Naive thymus-derived CD4-positive, alpha-beta T cell (primary cell): ENCODE measurements around the gene CDC25C. TPM values are rescaled to one million over a fixed set of nuclear protein-coding genes. Genes with fewer than 3 reads are reported as not detected.
A peak's percentile ranks its signal among the peaks of the same experiment; 100 is the strongest.
"Not testable (repeated sequence)": the region's sequence is repeated elsewhere in the genome, so short reads cannot be mapped to it uniquely, and the experiment has no call there.

Experiments
- ATAC-seq: fragments of 150-1000 bp; cut with Tn5 transposase; 2 replicates; pipeline ENCODE4 v1.10.0; 2021; ENCODE audit warnings: mild to moderate bottlenecking, moderate library complexity
- CTCF ChIA-PET: fragments of 350-600 bp; sonication (Branson Sonifier 250); formaldehyde crosslinking; loops from one replicate; lab custom pipeline; 2021; ENCODE audit warnings: antibody characterized with exemption; lab: Charles Lee
- POLR2A ChIA-PET: fragments of 350-600 bp; sonication (Branson Sonifier 250); formaldehyde crosslinking; loops from one replicate; lab custom pipeline; 2021; ENCODE audit warnings: antibody characterized with exemption, inconsistent platforms; lab: Charles Lee
- DNase-seq, 9 donors: peaks; one replicate each; pipeline versions ENCODE4 v3.0.0 to v3.0.0-alpha.2; 2020 to 2022; ENCODE audit warnings: mixed read lengths in 1 of 9
- H3K27ac ChIP-seq: one replicate; pipeline ENCODE4 v1.7.0; 2013; ENCODE audit warnings: mild to moderate bottlenecking, low read depth, low read length, moderate library complexity
- H3K27me3 ChIP-seq, 2 donors: one replicate each; pipeline ENCODE4 v1.7.0; 2013; ENCODE audit warnings: low read length in 2 of 2, mild to moderate bottlenecking in 2 of 2, moderate library complexity in 2 of 2; ENCODE audit not compliant: control insufficient read depth in 2 of 2, insufficient read depth in 2 of 2
- H3K36me3 ChIP-seq, 3 experiments: 1 replicate in 2 of 3; 2 replicates in 1 of 3; pipeline ENCODE4 v1.7.0; 2013; ENCODE audit warnings: low read length in 3 of 3, mild to moderate bottlenecking in 3 of 3, moderate library complexity in 1 of 3; ENCODE audit not compliant: insufficient read depth in 3 of 3, control insufficient read depth in 2 of 3
- H3K4me1 ChIP-seq, 2 donors: one replicate each; pipeline ENCODE4 v1.7.0; 2013; ENCODE audit warnings: low read length in 2 of 2, mild to moderate bottlenecking in 2 of 2, moderate library complexity in 1 of 2; ENCODE audit not compliant: control insufficient read depth in 2 of 2, insufficient read depth in 2 of 2
- H3K4me3 ChIP-seq: 2 replicates; pipeline ENCODE4 v1.7.0; 2013; ENCODE audit warnings: mild to moderate bottlenecking, low read length
- H3K9me3 ChIP-seq, 3 experiments: 1 replicate in 2 of 3; 2 replicates in 1 of 3; pipeline ENCODE4 v1.7.0; 2013; ENCODE audit warnings: low read length in 3 of 3; ENCODE audit not compliant: control insufficient read depth in 2 of 3
- H3K27ac Mint-ChIP-seq, 9 donors: one replicate each; pipeline ENCODE4 v1.8.0; 2020 to 2022; ENCODE audit warnings: mixed read lengths in 9 of 9, mild to moderate bottlenecking in 8 of 9, moderate library complexity in 5 of 9, inconsistent platforms in 2 of 9
- H3K27me3 Mint-ChIP-seq, 5 donors: one replicate each; pipeline ENCODE4 v1.8.0; 2021 to 2022; ENCODE audit warnings: mixed read lengths in 5 of 5, mild to moderate bottlenecking in 1 of 5
- H3K36me3 Mint-ChIP-seq, 5 donors: one replicate each; pipeline ENCODE4 v1.8.0; 2020 to 2022; ENCODE audit warnings: mixed read lengths in 5 of 5, mild to moderate bottlenecking in 3 of 5, inconsistent platforms in 1 of 5
- H3K4me1 Mint-ChIP-seq, 7 donors: one replicate each; pipeline ENCODE4 v1.8.0; 2020 to 2022; ENCODE audit warnings: mixed read lengths in 7 of 7, mild to moderate bottlenecking in 3 of 7, inconsistent platforms in 1 of 7
- H3K4me3 Mint-ChIP-seq, 10 donors: one replicate each; pipeline ENCODE4 v1.8.0; 2020 to 2022; ENCODE audit warnings: mild to moderate bottlenecking in 10 of 10, mixed read lengths in 10 of 10, moderate library complexity in 6 of 10, inconsistent platforms in 2 of 10
- H3K9me3 Mint-ChIP-seq, 11 donors: one replicate each; pipeline ENCODE4 v1.8.0; 2020 to 2022; ENCODE audit warnings: mixed read lengths in 11 of 11, mild to moderate bottlenecking in 4 of 11, inconsistent platforms in 1 of 11, moderate library complexity in 1 of 11
- intact Hi-C, 2 donors: fragments of 100-400 bp; cut with micrococcal nuclease; formaldehyde crosslinking; loops; one replicate each; pipeline ENCODE4 v1.15.1; 2023
- polyA plus RNA-seq, 2 donors: library from polyadenylated mRNA; unstranded; fragments of 300-500 nt; fragmentation: Illumina TruSeq; gene quantifications; one replicate each; pipeline ENCODE4 v1.2.3, GENCODE V29; 2021
- total RNA-seq, 6 experiments: library from RNA in 5 of 6; stranded (reverse) in 5 of 6; gene quantifications; 1 replicate in 5 of 6; 2 replicates in 1 of 6; pipeline ENCODE4 v1.2.3 and lab custom pipeline; 2021 to 2026

Gene CDC25C
- total and polyA plus RNA-seq, 7 experiments from 2014 or later: 9.8 TPM; not detected in 6

GRCh38 chr5:138247800-138248199, 83.8 kb downstream of the CDC25C start:
- H3K4me3 ChIP-seq, H3K4me3 Mint-ChIP-seq, H3K36me3 ChIP-seq, ATAC-seq, H3K27me3 ChIP-seq, H3K36me3 Mint-ChIP-seq, H3K27ac Mint-ChIP-seq, POLR2A ChIA-PET, CTCF ChIA-PET, intact Hi-C loops, H3K9me3 Mint-ChIP-seq, H3K27ac ChIP-seq, H3K4me1 ChIP-seq, H3K4me1 Mint-ChIP-seq, H3K9me3 ChIP-seq, DNase-seq: not testable (repeated sequence)
- H3K27me3 Mint-ChIP-seq: peaks cover 14 to 23% (median 17%) of the 10 kb centered on the region in 5 donors

DNA sequence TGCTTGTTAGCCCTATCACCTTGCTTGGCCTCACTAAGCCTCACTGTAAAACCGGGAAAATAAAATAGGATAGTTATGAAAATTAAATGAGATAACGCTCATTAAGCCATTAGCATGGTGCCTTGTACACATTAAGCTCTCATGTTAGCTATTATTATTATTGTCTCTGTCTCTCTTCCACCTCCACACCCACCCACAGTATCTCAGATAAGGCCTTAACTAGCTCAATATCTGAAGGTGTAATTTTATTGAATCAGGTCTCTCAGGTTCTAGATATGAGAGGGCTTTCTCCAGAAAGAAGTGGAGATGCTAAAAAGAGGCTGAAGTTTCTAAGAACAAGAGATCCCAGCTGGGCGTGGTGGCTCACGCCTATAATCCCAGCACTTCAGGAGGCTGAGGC, 84.8 kb downstream of the CDC25C start:
- H3K4me3 Mint-ChIP-seq: no peak overlapping the region
- H3K4me1 ChIP-seq: no peaks in the 10 kb centered on the region
- no peaks in the 10 kb centered on the region for H3K36me3 ChIP-seq
- no peak overlapping the region for H3K4me3 ChIP-seq
- H3K4me1 Mint-ChIP-seq: peaks cover 0 to 6% (median 0%) of the 10 kb centered on the region in 7 donors
- DNase-seq (no peak), ATAC-seq (no peak)
- H3K27me3 Mint-ChIP-seq: peaks cover 14 to 33% (median 25%) of the 10 kb centered on the region in 5 donors
- no peaks in the 10 kb centered on the region for H3K9me3 Mint-ChIP-seq
- no peak overlapping the region for H3K27ac Mint-ChIP-seq
- no peaks in the 10 kb centered on the region for H3K36me3 Mint-ChIP-seq
- H3K27ac ChIP-seq: no peak overlapping the region
- H3K27me3 ChIP-seq: peaks cover 0 to 14% of the 10 kb centered on the region in 2 donors
- POLR2A ChIA-PET: no interaction called here
- H3K9me3 ChIP-seq: no peaks in the 10 kb centered on the region
- intact Hi-C loops: no loop called here
- CTCF ChIA-PET: no interaction called here

GRCh38 chr5:138246334-138246733, 85.3 kb downstream of the CDC25C start:
- ChIA-PET POLR2A (no interaction called here), CTCF (no interaction called here)
- Histone ChIP-seq H3K4me1 (no peaks in the 10 kb centered on the region), H3K9me3 (no peaks in the 10 kb centered on the region), H3K4me3 (no peak overlapping the region), H3K36me3 (no peaks in the 10 kb centered on the region), H3K27ac (no peak overlapping the region), H3K27me3 (peaks cover 0 to 18% of the 10 kb centered on the region in 2 donors)
- H3K4me3 Mint-ChIP-seq: no peak overlapping the region
- no peak overlapping the region for H3K27ac Mint-ChIP-seq
- peaks cover 0 to 10% (median 4%) of the 10 kb centered on the region in 7 donors for H3K4me1 Mint-ChIP-seq
- no peaks in the 10 kb centered on the region for H3K36me3 Mint-ChIP-seq
- H3K9me3 Mint-ChIP-seq: no peaks in the 10 kb centered on the region
- peaks cover 16 to 36% (median 28%) of the 10 kb centered on the region in 5 donors for H3K27me3 Mint-ChIP-seq
- intact Hi-C loops: no loop called here
- no peak for DNase-seq
- ATAC-seq: no peak

DNA sequence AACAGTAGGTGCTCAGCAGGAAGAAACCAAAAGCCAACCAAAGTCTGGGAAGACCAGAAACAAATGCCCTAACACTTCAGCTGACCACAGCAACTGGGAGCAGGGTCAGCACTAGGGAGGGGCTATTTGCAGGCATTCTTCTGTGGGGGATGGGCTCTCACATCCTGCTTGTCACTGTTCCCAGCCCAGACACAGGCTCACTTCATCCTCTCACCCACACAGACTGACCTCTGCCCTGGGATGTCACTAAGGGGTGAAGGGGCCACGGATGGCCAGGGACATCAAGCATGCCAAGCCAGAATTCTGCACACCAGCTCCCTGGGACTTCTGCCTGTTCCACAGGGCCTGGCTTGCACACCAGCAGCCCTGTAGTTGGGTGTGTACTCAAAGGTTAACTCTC, 85.9 kb downstream of the CDC25C start:
- ATAC-seq (no peak), DNase-seq (no peak)
- Histone ChIP-seq H3K4me1 (no peaks in the 10 kb centered on the region), H3K36me3 (no peaks in the 10 kb centered on the region), H3K9me3 (no peaks in the 10 kb centered on the region), H3K4me3 (no peak overlapping the region), H3K27ac (no peak overlapping the region), H3K27me3 (peaks cover 0 to 23% of the 10 kb centered on the region in 2 donors)
- POLR2A ChIA-PET: no interaction called here
- peaks cover 22 to 42% (median 34%) of the 10 kb centered on the region in 5 donors for H3K27me3 Mint-ChIP-seq
- no peaks in the 10 kb centered on the region for H3K36me3 Mint-ChIP-seq
- intact Hi-C loops: no loop called here
- CTCF ChIA-PET: no interaction called here
- no peaks in the 10 kb centered on the region for H3K9me3 Mint-ChIP-seq
- no peak overlapping the region for H3K4me3 Mint-ChIP-seq
- no peak overlapping the region for H3K27ac Mint-ChIP-seq
- peaks cover 3 to 16% (median 9%) of the 10 kb centered on the region in 7 donors for H3K4me1 Mint-ChIP-seq

DNA sequence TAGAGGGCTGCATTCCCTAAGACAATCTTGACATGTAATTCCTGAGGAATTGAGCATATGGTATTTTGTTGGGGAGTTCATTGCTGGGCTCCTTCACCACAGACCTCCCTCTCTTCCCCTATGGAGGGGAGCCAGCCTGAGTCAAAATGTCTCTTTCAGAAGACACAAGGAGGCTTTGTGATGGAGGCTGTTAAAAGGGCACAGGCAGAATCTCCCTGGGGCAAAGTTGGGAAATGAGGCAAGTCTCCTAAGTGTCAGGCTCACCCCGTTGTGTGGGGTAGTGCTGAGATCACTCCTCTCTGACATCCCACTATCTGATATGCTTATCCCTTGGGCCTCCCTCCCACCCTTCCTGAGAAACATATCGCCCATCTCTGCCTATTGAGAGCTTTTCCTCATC, 87.8 kb downstream of the CDC25C start:
- POLR2A ChIA-PET: no interaction called here

GRCh38 chr5:138241688-138242571, 89.7 kb downstream of the CDC25C start:
- H3K27ac Mint-ChIP-seq: no peak overlapping the region
- ATAC-seq (peak; percentile 79), DNase-seq (peak in 5 of 9 donors; percentile 3 to 14 (median 8))
- Histone ChIP-seq H3K27ac (no peak overlapping the region), H3K36me3 (no peaks in the 10 kb centered on the region), H3K9me3 (no peaks in the 10 kb centered on the region), H3K27me3 (peaks cover 4 to 26% of the 10 kb centered on the region in 2 donors), H3K4me3 (no peak overlapping the region), H3K4me1 (no peaks in the 10 kb centered on the region)
- peaks cover 7 to 19% (median 13%) of the 10 kb centered on the region in 7 donors for H3K4me1 Mint-ChIP-seq
- peaks cover 0 to 2% (median 0%) of the 10 kb centered on the region in 11 donors for H3K9me3 Mint-ChIP-seq
- no peaks in the 10 kb centered on the region for H3K36me3 Mint-ChIP-seq
- ChIA-PET CTCF (interaction anchor here (0.5 kb wide), 1 partner anchor 24 kb away, joined by 4 read pairs; no protein-coding TSS in a partner anchor), POLR2A (interaction anchor here (0.6 kb wide), 2 partner anchors 13 to 301 kb away, joined by 3 to 5 read pairs; no protein-coding TSS in a partner anchor)
- intact Hi-C loops: no loop called here
- H3K4me3 Mint-ChIP-seq: peak overlapping the region; percentile 45 to 84 (median 70)
- H3K27me3 Mint-ChIP-seq: peaks cover 41 to 57% (median 50%) of the 10 kb centered on the region in 5 donors

More for the DNA sequence above, 87.8 kb downstream of the CDC25C start:
- DNase-seq: no peak
- intact Hi-C loops: no loop called here
- H3K9me3 Mint-ChIP-seq: peaks cover 0 to 2% (median 0%) of the 10 kb centered on the region in 11 donors
- H3K4me1 ChIP-seq: no peaks in the 10 kb centered on the region
- H3K4me1 Mint-ChIP-seq: peaks cover 7 to 19% (median 13%) of the 10 kb centered on the region in 7 donors
- no peak overlapping the region for H3K27ac ChIP-seq
- H3K27me3 Mint-ChIP-seq: peaks cover 38 to 56% (median 47%) of the 10 kb centered on the region in 5 donors
- no peak overlapping the region for H3K4me3 ChIP-seq
- no peaks in the 10 kb centered on the region for H3K36me3 ChIP-seq
- H3K36me3 Mint-ChIP-seq: no peaks in the 10 kb centered on the region
- CTCF ChIA-PET: interaction anchor here (0.6 kb wide), 1 partner anchor 206 kb away, joined by 4 read pairs; no protein-coding TSS in a partner anchor
- peaks cover 4 to 26% of the 10 kb centered on the region in 2 donors for H3K27me3 ChIP-seq
- H3K9me3 ChIP-seq: no peaks in the 10 kb centered on the region
- peak overlapping the region in 1 of 10 donors; percentile 11 for H3K4me3 Mint-ChIP-seq
- no peak for ATAC-seq
- no peak overlapping the region for H3K27ac Mint-ChIP-seq
